H9 (cell line): Measurements from ENCODE around the gene LRFN2. TPM values are rescaled to one million over a fixed set of nuclear protein-coding genes. Genes with fewer than 3 reads are reported as not detected.

ENCODE experiments used
- DNase-seq: peaks from one replicate; pipeline ENCODE4 v3.0.0-alpha.2; 2017
- H2AFZ ChIP-seq: one replicate; pipeline ENCODE4 v1.6.1; 2013; ENCODE audit warnings: mild to moderate bottlenecking, low read length, control low read depth, moderate library complexity
- H2AK5ac ChIP-seq: 2 replicates; pipeline ENCODE4 v1.6.1; 2013; ENCODE audit warnings: low read length, control low read depth, mixed read lengths; ENCODE audit not compliant: insufficient read length
- H2BK120ac ChIP-seq: one replicate; pipeline ENCODE4 v1.6.1; 2013; ENCODE audit warnings: low read depth, mild to moderate bottlenecking, low read length, control low read depth, inconsistent platforms; ENCODE audit not compliant: poor library complexity, severe bottlenecking
- H2BK12ac ChIP-seq: 2 replicates; pipeline ENCODE4 v1.6.1; 2013; ENCODE audit warnings: low read length, control low read depth, mixed read lengths, low read depth; ENCODE audit not compliant: insufficient read length
- H2BK15ac ChIP-seq: 2 replicates; pipeline ENCODE4 v1.6.1; 2013; ENCODE audit warnings: low read depth, low read length, control low read depth
- H2BK20ac ChIP-seq: one replicate; pipeline ENCODE4 v1.6.1; 2013; ENCODE audit warnings: low read depth, mild to moderate bottlenecking, low read length, control low read depth, inconsistent platforms; ENCODE audit not compliant: poor library complexity, severe bottlenecking
- H2BK5ac ChIP-seq: 2 replicates; pipeline ENCODE4 v1.6.1; 2013; ENCODE audit warnings: low read length, control low read depth, mixed read lengths; ENCODE audit not compliant: insufficient read length
- H3K14ac ChIP-seq: 2 replicates; pipeline ENCODE4 v1.6.1; 2013; ENCODE audit warnings: low read length, control low read depth; ENCODE audit not compliant: insufficient read depth
- H3K18ac ChIP-seq: 2 replicates; pipeline ENCODE4 v1.6.1; 2013; ENCODE audit warnings: low read depth, mild to moderate bottlenecking, mixed read lengths, low read length, control low read depth; ENCODE audit not compliant: insufficient read length
- H3K23ac ChIP-seq: 2 replicates; pipeline ENCODE4 v1.6.1; 2013; ENCODE audit warnings: low read length, control low read depth, mixed read lengths, low read depth; ENCODE audit not compliant: insufficient read length
- H3K23me2 ChIP-seq: 2 replicates; pipeline ENCODE4 v1.6.1; 2013; ENCODE audit warnings: low read depth, mild to moderate bottlenecking, mixed read lengths, low read length, control low read depth; ENCODE audit not compliant: insufficient read length, poor library complexity, severe bottlenecking
- H3K27ac ChIP-seq: 2 replicates; pipeline ENCODE4 v1.5.1; 2013; ENCODE audit warnings: low read length, control low read depth, mixed read lengths, low read depth; ENCODE audit not compliant: insufficient read length
- H3K27me3 ChIP-seq: 2 replicates; pipeline ENCODE4 v1.6.1; 2013; ENCODE audit warnings: low read length, control low read depth, inconsistent platforms; ENCODE audit not compliant: insufficient read depth
- H3K4ac ChIP-seq: 2 replicates; pipeline ENCODE4 v1.6.1; 2013; ENCODE audit warnings: low read depth, mild to moderate bottlenecking, control low read depth, inconsistent platforms, low read length, moderate library complexity
- H3K4me1 ChIP-seq: 2 replicates; pipeline ENCODE4 v1.6.1; 2013; ENCODE audit warnings: low read length, control low read depth, inconsistent platforms; ENCODE audit not compliant: insufficient read depth
- H3K4me2 ChIP-seq: 2 replicates; pipeline ENCODE4 v1.6.1; 2013; ENCODE audit warnings: low read length, control low read depth, mixed read lengths; ENCODE audit not compliant: insufficient read length, insufficient read depth
- H3K56ac ChIP-seq: 2 replicates; pipeline ENCODE4 v1.6.1; 2013; ENCODE audit warnings: low read depth, mild to moderate bottlenecking, mixed read lengths, low read length, control low read depth; ENCODE audit not compliant: insufficient read length
- H3K79me1 ChIP-seq: 2 replicates; pipeline ENCODE4 v1.6.1; 2013; ENCODE audit warnings: low read depth, mild to moderate bottlenecking, moderate library complexity, low read length, control low read depth, inconsistent platforms; ENCODE audit not compliant: insufficient read depth, poor library complexity, severe bottlenecking
- H3K79me2 ChIP-seq: 2 replicates; pipeline ENCODE4 v1.6.1; 2013; ENCODE audit warnings: low read length, control low read depth, inconsistent platforms; ENCODE audit not compliant: insufficient read depth
- H3K9ac ChIP-seq: 2 replicates; pipeline ENCODE4 v1.6.1; 2013; ENCODE audit warnings: low read length, control low read depth, mixed read lengths; ENCODE audit not compliant: insufficient read length; ENCODE audit errors: extremely low read depth
- H3K9me3 ChIP-seq: one replicate; pipeline ENCODE4 v1.6.1; 2013; ENCODE audit warnings: low read depth, low read length, inconsistent platforms; ENCODE audit not compliant: control insufficient read depth
- H3T11ph ChIP-seq: one replicate; pipeline ENCODE4 v1.6.1; 2013; ENCODE audit warnings: mild to moderate bottlenecking, low read length, control low read depth, inconsistent platforms
- H4K20me1 ChIP-seq: one replicate; pipeline ENCODE4 v1.6.1; 2013; ENCODE audit not compliant: control insufficient read depth, insufficient read length, insufficient read depth
- H4K5ac ChIP-seq: 2 replicates; pipeline ENCODE4 v1.6.1; 2013; ENCODE audit warnings: low read depth, mild to moderate bottlenecking, mixed read lengths, low read length, control low read depth; ENCODE audit not compliant: insufficient read length
- H4K8ac ChIP-seq: replicated peaks from 2 replicates; pipeline ENCODE4 v1.6.1; 2013; ENCODE audit warnings: low read length, control low read depth, mixed read lengths, low read depth; ENCODE audit not compliant: insufficient read length
- H4K91ac ChIP-seq: 2 replicates; pipeline ENCODE4 v1.6.1; 2013; ENCODE audit warnings: low read depth, mild to moderate bottlenecking, moderate library complexity, mixed read lengths, low read length, control low read depth; ENCODE audit not compliant: insufficient read length
- H3K27ac Mint-ChIP-seq, 3 experiments: 2 replicates in 2 of 3; 3 replicates in 1 of 3; pipeline ENCODE4 v1.8.0; 2020 to 2021; ENCODE audit warnings: mixed read lengths in 3 of 3, mild to moderate bottlenecking in 1 of 3, moderate library complexity in 1 of 3
- H3K27me3 Mint-ChIP-seq: 2 replicates; pipeline ENCODE4 v1.8.0; 2021; ENCODE audit warnings: low read depth, mild to moderate bottlenecking, moderate library complexity, mixed read lengths
- H3K36me3 Mint-ChIP-seq, 3 experiments: 2 replicates in 2 of 3; 3 replicates in 1 of 3; pipeline ENCODE4 v1.8.0; 2020 to 2021; ENCODE audit warnings: low read depth in 3 of 3, mixed read lengths in 3 of 3; ENCODE audit not compliant: insufficient read depth in 1 of 3
- H3K4me1 Mint-ChIP-seq, 2 experiments: 2 replicates each; pipeline ENCODE4 v1.8.0; 2020; ENCODE audit warnings: mixed read lengths in 2 of 2
- H3K4me3 Mint-ChIP-seq, 2 experiments: 2 replicates in 1 of 2; 3 replicates in 1 of 2; pipeline ENCODE4 v1.8.0; 2020 to 2021; ENCODE audit warnings: mild to moderate bottlenecking in 2 of 2, mixed read lengths in 2 of 2, moderate library complexity in 1 of 2
- H3K9me3 Mint-ChIP-seq, 2 experiments: 2 replicates in 1 of 2; 3 replicates in 1 of 2; pipeline ENCODE4 v1.8.0; 2020; ENCODE audit warnings: mild to moderate bottlenecking in 2 of 2, mixed read lengths in 2 of 2, moderate library complexity in 1 of 2
- WGBS: extraction: QIAGEN DNeasy Blood & Tissue Kit; methylation state at CpG from one replicate; pipeline ENCODE4 v1.1.7; 2013; ENCODE audit warnings: missing lambda C conversion rate, low lambda C conversion rate, mixed read lengths; ENCODE audit not compliant: insufficient read length; ENCODE audit errors: extremely low coverage; 5-methylcytosine and 5-hydroxymethylcytosine counted together
- total RNA-seq: library from RNA; stranded (reverse); gene quantifications from 2 replicates; pipeline ENCODE4 v1.2.1, GENCODE V29; 2021
- TF ChIP-seq, protein P1 (sequence below): fragments of 200-600 bp; sonication (generic); conservative IDR thresholded peaks from 3 replicates; pipeline ENCODE4 v1.8.0; 2021; ENCODE audit warnings: antibody characterized with exemption, mild to moderate bottlenecking

LRFN2 gene
- total RNA-seq, 1 experiment from 2014 or later = 0.11 TPM

DNA sequence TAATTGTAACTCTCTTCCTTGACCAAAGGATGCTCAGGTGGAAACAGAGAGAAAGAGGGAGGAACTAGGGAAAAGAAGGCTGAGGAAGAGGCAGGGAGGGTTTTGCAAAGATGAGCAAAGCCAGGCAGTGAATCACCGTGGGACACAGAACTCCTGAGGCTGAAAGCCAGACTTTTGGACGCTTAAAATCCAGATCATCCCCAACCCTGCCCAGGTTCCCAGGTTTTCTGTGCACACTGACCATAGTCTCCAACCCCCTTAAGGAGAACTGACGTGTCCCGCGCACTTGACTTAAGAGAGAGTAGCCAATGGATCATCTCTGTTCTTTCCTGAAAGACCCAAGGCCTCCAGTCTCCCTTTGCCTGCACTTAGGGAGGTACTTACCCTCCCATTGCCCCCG lies 75.3 kb downstream of the LRFN2 start:
- H3K27ac Mint-ChIP-seq = no peak overlapping the region; a peak in 1 of 7 replicates
- no peak overlapping the region for H2BK5ac ChIP-seq
- TF ChIP-seq, protein P1, sequence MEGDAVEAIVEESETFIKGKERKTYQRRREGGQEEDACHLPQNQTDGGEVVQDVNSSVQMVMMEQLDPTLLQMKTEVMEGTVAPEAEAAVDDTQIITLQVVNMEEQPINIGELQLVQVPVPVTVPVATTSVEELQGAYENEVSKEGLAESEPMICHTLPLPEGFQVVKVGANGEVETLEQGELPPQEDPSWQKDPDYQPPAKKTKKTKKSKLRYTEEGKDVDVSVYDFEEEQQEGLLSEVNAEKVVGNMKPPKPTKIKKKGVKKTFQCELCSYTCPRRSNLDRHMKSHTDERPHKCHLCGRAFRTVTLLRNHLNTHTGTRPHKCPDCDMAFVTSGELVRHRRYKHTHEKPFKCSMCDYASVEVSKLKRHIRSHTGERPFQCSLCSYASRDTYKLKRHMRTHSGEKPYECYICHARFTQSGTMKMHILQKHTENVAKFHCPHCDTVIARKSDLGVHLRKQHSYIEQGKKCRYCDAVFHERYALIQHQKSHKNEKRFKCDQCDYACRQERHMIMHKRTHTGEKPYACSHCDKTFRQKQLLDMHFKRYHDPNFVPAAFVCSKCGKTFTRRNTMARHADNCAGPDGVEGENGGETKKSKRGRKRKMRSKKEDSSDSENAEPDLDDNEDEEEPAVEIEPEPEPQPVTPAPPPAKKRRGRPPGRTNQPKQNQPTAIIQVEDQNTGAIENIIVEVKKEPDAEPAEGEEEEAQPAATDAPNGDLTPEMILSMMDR = no peak
- no peak overlapping the region for H3K4me2 ChIP-seq
- H2AFZ ChIP-seq = no peak overlapping the region
- no peak overlapping the region for H3K56ac ChIP-seq
- H3K4me1 Mint-ChIP-seq = peaks cover 9 to 23% of the 10 kb centered on the region in 2 experiments
- no peaks in the 10 kb centered on the region; the same call in 1 of the 2 replicates for H3K27me3 Mint-ChIP-seq
- H4K8ac ChIP-seq = no peak overlapping the region
- no peak overlapping the region for H4K91ac ChIP-seq
- DNase-seq = no peak
- no peak overlapping the region for H3K9ac ChIP-seq
- WGBS = no CpG with 5 or more reads among the region's 6 CpGs
- no peak overlapping the region for H3K14ac ChIP-seq
- H3K79me1 ChIP-seq = no peaks in the 10 kb centered on the region
- H3K9me3 ChIP-seq = no peaks in the 10 kb centered on the region
- H2BK20ac ChIP-seq = no peak overlapping the region
- no peak overlapping the region for H3K4ac ChIP-seq
- H2BK15ac ChIP-seq = no peak overlapping the region
- H4K5ac ChIP-seq = no peak overlapping the region
- H4K20me1 ChIP-seq = no peaks in the 10 kb centered on the region
- no peaks in the 10 kb centered on the region for H3K27me3 ChIP-seq
- H3K23ac ChIP-seq = no peak overlapping the region
- no peak overlapping the region for H2BK120ac ChIP-seq
- peaks cover 4% of the 10 kb centered on the region; the same call in 1 of the 2 replicates for H3K4me1 ChIP-seq
- no peak overlapping the region for H3T11ph ChIP-seq
- H3K79me2 ChIP-seq = no peaks in the 10 kb centered on the region
- H3K36me3 Mint-ChIP-seq = no peaks in the 10 kb centered on the region
- H3K27ac ChIP-seq = no peak overlapping the region
- H2AK5ac ChIP-seq = no peak overlapping the region
- H3K4me3 Mint-ChIP-seq = no peak overlapping the region
- peaks cover 5% of the 10 kb centered on the region for H3K23me2 ChIP-seq
- no peak overlapping the region for H2BK12ac ChIP-seq
- no peaks in the 10 kb centered on the region for H3K9me3 Mint-ChIP-seq
- no peak overlapping the region for H3K18ac ChIP-seq
